ENCODE results near the gene MAP1LC3B.

DNA sequence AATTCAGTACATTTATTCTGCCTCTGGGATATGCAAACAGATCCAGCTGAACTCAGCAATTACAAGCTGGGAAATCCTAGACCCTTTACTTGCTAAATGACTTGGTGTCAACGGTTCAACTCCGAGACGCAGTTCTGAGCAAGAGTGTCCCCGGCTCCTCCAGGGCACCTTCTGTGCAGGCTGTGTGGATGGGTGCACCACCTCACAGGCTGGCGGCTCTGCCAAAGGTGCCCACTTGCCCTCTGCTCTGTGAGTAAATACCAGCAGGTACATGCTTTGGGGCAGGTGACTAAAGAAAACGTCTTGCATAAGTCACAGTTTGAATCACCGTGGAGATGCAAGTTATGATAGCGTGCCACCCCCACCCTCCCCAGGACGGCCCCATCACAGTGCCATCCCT, 23.3 kb downstream of the MAP1LC3B start:
- TF ChIP-seq, protein P1, sequence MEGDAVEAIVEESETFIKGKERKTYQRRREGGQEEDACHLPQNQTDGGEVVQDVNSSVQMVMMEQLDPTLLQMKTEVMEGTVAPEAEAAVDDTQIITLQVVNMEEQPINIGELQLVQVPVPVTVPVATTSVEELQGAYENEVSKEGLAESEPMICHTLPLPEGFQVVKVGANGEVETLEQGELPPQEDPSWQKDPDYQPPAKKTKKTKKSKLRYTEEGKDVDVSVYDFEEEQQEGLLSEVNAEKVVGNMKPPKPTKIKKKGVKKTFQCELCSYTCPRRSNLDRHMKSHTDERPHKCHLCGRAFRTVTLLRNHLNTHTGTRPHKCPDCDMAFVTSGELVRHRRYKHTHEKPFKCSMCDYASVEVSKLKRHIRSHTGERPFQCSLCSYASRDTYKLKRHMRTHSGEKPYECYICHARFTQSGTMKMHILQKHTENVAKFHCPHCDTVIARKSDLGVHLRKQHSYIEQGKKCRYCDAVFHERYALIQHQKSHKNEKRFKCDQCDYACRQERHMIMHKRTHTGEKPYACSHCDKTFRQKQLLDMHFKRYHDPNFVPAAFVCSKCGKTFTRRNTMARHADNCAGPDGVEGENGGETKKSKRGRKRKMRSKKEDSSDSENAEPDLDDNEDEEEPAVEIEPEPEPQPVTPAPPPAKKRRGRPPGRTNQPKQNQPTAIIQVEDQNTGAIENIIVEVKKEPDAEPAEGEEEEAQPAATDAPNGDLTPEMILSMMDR (IDR thresholded peaks at IDR 0.05), result no peak
- no peak for TF ChIP-seq POLR2A (IDR thresholded peaks at IDR 0.05)
